SU-DHL-6 (cell line): ENCODE data around the gene MRPL14.

Experiments
- CTCF ChIP-seq: fragments of 200-600 bp; sonication (generic); IDR thresholded peaks from one replicate; pipeline ENCODE4 v1.5.1; 2017; ENCODE audit warnings: antibody characterized with exemption, mild to moderate bottlenecking, low read length, moderate library complexity; ENCODE audit not compliant: insufficient read depth, poor library complexity, severe bottlenecking
- EZH2phosphoT487 ChIP-seq: fragments of 200-600 bp; sonication (generic), shearing (Covaris generic); conservative IDR thresholded peaks from 2 replicates; pipeline ENCODE4 v1.6.1; 2018; ENCODE audit warnings: mild to moderate bottlenecking, antibody characterized with exemption, low read length, moderate library complexity, mixed read lengths

GRCh38 chr6:44093750-44094402 is 33.4 kb downstream of the MRPL14 start:
- TF ChIP-seq CTCF = no peak
- TF ChIP-seq EZH2phosphoT487 = no peak
